SK-N-SH treated with all-trans-retinoic acid at 6 μM for 48 hours (cell line): ENCODE measurements around the gene LGALS13.

Experiments
- ARNTL ChIP-seq: fragments of 450-650 bp; formaldehyde crosslinking; IDR thresholded peaks from 2 replicates; pipeline ENCODE4 v1.5.0; 2020; ENCODE audit warnings: low read depth, mild to moderate bottlenecking, moderate library complexity, borderline replicate concordance
- BACH2 ChIP-seq: fragments of 250-450 bp; sonication (Bioruptor Pico); IDR thresholded peaks from 2 replicates; pipeline ENCODE4 v1.9.0; 2021; ENCODE audit warnings: mild to moderate bottlenecking, borderline replicate concordance
- CREB5 ChIP-seq: fragments of 250-450 bp; sonication (Bioruptor Pico); IDR thresholded peaks from 2 replicates; pipeline ENCODE4 v1.5.1; 2020; ENCODE audit warnings: low read depth, mild to moderate bottlenecking, moderate library complexity
- ESRRG ChIP-seq: fragments of 250-450 bp; sonication (Bioruptor Pico); IDR thresholded peaks from 2 replicates; pipeline ENCODE4 v1.6.1; 2021; ENCODE audit warnings: mild to moderate bottlenecking
- PATZ1 ChIP-seq: fragments of 250-450 bp; sonication (Bioruptor Pico); IDR thresholded peaks from 2 replicates; pipeline ENCODE4 v1.8.0; 2020; ENCODE audit warnings: mild to moderate bottlenecking, moderate library complexity, borderline replicate concordance
- POU6F1 ChIP-seq: fragments of 250-450 bp; sonication (Bioruptor Pico); IDR thresholded peaks from 2 replicates; pipeline ENCODE4 v1.8.0; 2021; ENCODE audit warnings: low read depth, mild to moderate bottlenecking, moderate library complexity, borderline replicate concordance
- PPARA ChIP-seq: fragments of 250-450 bp; sonication (Bioruptor Pico); IDR thresholded peaks from 2 replicates; pipeline ENCODE4 v1.5.0; 2020; ENCODE audit warnings: mild to moderate bottlenecking, borderline replicate concordance
- RARB ChIP-seq: fragments of 250-450 bp; sonication (Bioruptor Pico); IDR thresholded peaks from 2 replicates; pipeline ENCODE4 v1.8.0; 2021; ENCODE audit warnings: mild to moderate bottlenecking, moderate library complexity

- TF ChIP-seq ESRRG (no peak), PATZ1 (no peak), PPARA (no peak), CREB5 (CRISPR knock-in tag) (no peak), RARB (CRISPR knock-in tag) (no peak), BACH2 (no peak), POU6F1 (CRISPR knock-in tag) (no peak), ARNTL (CRISPR knock-in tag) (no peak)
Measured at GRCh38 chr19:39558624-39559117, 43.7 kb upstream of the LGALS13 start.
